Hepatocyte (in vitro differentiated cells): ENCODE data around the gene C6orf89. TPM values are rescaled to one million over a fixed set of nuclear protein-coding genes. Genes with fewer than 3 reads are reported as not detected.

Experiments
- DNase-seq: peaks from one replicate; pipeline ENCODE4 v3.0.0-alpha.2; 2016; ENCODE audit warnings: low spot score
- H2AFZ ChIP-seq: fragments of 200-600 bp; sonication (generic); 2 replicates; pipeline ENCODE4 v1.6.0; 2016; ENCODE audit warnings: antibody characterized with exemption, mild to moderate bottlenecking
- H3K27ac ChIP-seq: fragments of 200-600 bp; sonication (generic); 2 replicates; pipeline ENCODE4 v1.5.1; 2016; ENCODE audit warnings: mild to moderate bottlenecking
- H3K27me3 ChIP-seq: fragments of 200-600 bp; sonication (generic); 2 replicates; pipeline ENCODE4 v1.6.1; 2016
- H3K36me3 ChIP-seq: fragments of 200-600 bp; sonication (generic); replicated peaks from 2 replicates; pipeline ENCODE4 v1.5.1; 2016; ENCODE audit warnings: low read depth; ENCODE audit not compliant: insufficient read depth
- H3K4me1 ChIP-seq: fragments of 200-600 bp; sonication (generic); 2 replicates; pipeline ENCODE4 v1.5.1; 2016; ENCODE audit warnings: mild to moderate bottlenecking, moderate library complexity; ENCODE audit not compliant: insufficient read depth
- H3K4me2 ChIP-seq: fragments of 200-600 bp; sonication (generic); 2 replicates; pipeline ENCODE4 v1.6.0; 2016
- H3K4me3 ChIP-seq: fragments of 200-600 bp; sonication (generic); 2 replicates; pipeline ENCODE4 v1.5.1; 2016; ENCODE audit warnings: mild to moderate bottlenecking
- H3K79me2 ChIP-seq: fragments of 200-600 bp; sonication (generic); 2 replicates; pipeline ENCODE4 v1.6.0; 2017; ENCODE audit warnings: mild to moderate bottlenecking
- H3K9me2 ChIP-seq: fragments of 200-600 bp; sonication (generic); replicated peaks from 2 replicates; pipeline ENCODE4 v1.6.0; 2017; ENCODE audit warnings: mild to moderate bottlenecking; ENCODE audit not compliant: insufficient read depth
- H3K9me3 ChIP-seq: fragments of 200-600 bp; sonication (generic); 2 replicates; pipeline ENCODE4 v1.5.1; 2016; ENCODE audit warnings: low read depth, mild to moderate bottlenecking
- H4K20me1 ChIP-seq: fragments of 200-600 bp; sonication (generic); 2 replicates; pipeline ENCODE4 v1.6.0; 2016; ENCODE audit warnings: mild to moderate bottlenecking; ENCODE audit not compliant: insufficient read depth, poor library complexity, severe bottlenecking
- EZH2 ChIP-seq: fragments of 200-600 bp; sonication (generic); IDR thresholded peaks from 2 replicates; pipeline ENCODE4 v1.6.1; 2016; ENCODE audit warnings: antibody characterized with exemption, mild to moderate bottlenecking, borderline replicate concordance
- EZH2phosphoT487 ChIP-seq: fragments of 200-600 bp; sonication (generic); IDR thresholded peaks from one replicate; pipeline ENCODE4 v1.6.1; 2018; ENCODE audit warnings: antibody characterized with exemption, mild to moderate bottlenecking, low read depth, moderate library complexity; ENCODE audit not compliant: unreplicated experiment, severe bottlenecking
- WGBS: methylation state at CpG from one replicate; pipeline ENCODE4 v1.1.6; 2016; ENCODE audit warnings: low lambda C conversion rate; ENCODE audit errors: missing lambda C conversion rate; 5-methylcytosine and 5-hydroxymethylcytosine counted together
- polyA plus RNA-seq: library from polyadenylated mRNA; unstranded; fragments of >200 nt; fragmentation: Nextera tagmentation; extraction: Ambion mirVana; gene quantifications from 2 replicates; pipeline ENCODE4 v1.2.1, GENCODE V29; 2016
- total RNA-seq: library from RNA; depleted of rRNA; stranded (reverse); fragments of >200 nt; gene quantifications from 2 replicates; pipeline ENCODE4 v1.2.3, GENCODE V29; 2014
- TF ChIP-seq, protein P1 (sequence below): fragments of 200-600 bp; sonication (generic); IDR thresholded peaks from 2 replicates; pipeline ENCODE4 v1.5.1; 2016; ENCODE audit warnings: antibody characterized with exemption, mild to moderate bottlenecking; ENCODE audit not compliant: poor library complexity

The C6orf89 gene
- total and polyA plus RNA-seq, 2 experiments from 2014 or later: 39.6 to 45.2 TPM

- TF ChIP-seq, protein P1, sequence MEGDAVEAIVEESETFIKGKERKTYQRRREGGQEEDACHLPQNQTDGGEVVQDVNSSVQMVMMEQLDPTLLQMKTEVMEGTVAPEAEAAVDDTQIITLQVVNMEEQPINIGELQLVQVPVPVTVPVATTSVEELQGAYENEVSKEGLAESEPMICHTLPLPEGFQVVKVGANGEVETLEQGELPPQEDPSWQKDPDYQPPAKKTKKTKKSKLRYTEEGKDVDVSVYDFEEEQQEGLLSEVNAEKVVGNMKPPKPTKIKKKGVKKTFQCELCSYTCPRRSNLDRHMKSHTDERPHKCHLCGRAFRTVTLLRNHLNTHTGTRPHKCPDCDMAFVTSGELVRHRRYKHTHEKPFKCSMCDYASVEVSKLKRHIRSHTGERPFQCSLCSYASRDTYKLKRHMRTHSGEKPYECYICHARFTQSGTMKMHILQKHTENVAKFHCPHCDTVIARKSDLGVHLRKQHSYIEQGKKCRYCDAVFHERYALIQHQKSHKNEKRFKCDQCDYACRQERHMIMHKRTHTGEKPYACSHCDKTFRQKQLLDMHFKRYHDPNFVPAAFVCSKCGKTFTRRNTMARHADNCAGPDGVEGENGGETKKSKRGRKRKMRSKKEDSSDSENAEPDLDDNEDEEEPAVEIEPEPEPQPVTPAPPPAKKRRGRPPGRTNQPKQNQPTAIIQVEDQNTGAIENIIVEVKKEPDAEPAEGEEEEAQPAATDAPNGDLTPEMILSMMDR: no peak
- TF ChIP-seq EZH2phosphoT487 (no peak), EZH2 (no peak)
- no peak overlapping the region for H3K4me3 ChIP-seq
- H3K9me3 ChIP-seq: no peaks in the 10 kb centered on the region
- no peaks in the 10 kb centered on the region for H3K79me2 ChIP-seq
- no peak overlapping the region for H3K4me2 ChIP-seq
- no peaks in the 10 kb centered on the region for H3K36me3 ChIP-seq
- H3K9me2 ChIP-seq: no peaks in the 10 kb centered on the region
- H3K27me3 ChIP-seq: no peaks in the 10 kb centered on the region
- no peak overlapping the region for H2AFZ ChIP-seq
- no peak overlapping the region for H3K27ac ChIP-seq
- peaks cover 10% of the 10 kb centered on the region for H3K4me1 ChIP-seq
- DNase-seq: no peak
- H4K20me1 ChIP-seq: no peaks in the 10 kb centered on the region
These were observed 70.7 kb downstream of the C6orf89 start for GRCh38 chr6:36956446-36956820.

- no peak overlapping the region for H3K27ac ChIP-seq
- 88% methylated on average over 9 of the region's 9 CpGs for WGBS
- no peak for DNase-seq
- peaks cover 10% of the 10 kb centered on the region for H3K4me1 ChIP-seq
- no peaks in the 10 kb centered on the region for H3K9me2 ChIP-seq
- H4K20me1 ChIP-seq: no peaks in the 10 kb centered on the region
- TF ChIP-seq, protein P1: no peak
- TF ChIP-seq EZH2: no peak
- TF ChIP-seq EZH2phosphoT487: no peak
- H3K27me3 ChIP-seq: no peaks in the 10 kb centered on the region
- H3K4me3 ChIP-seq: no peak overlapping the region
- H3K4me2 ChIP-seq: no peak overlapping the region
- no peaks in the 10 kb centered on the region for H3K36me3 ChIP-seq
- H3K9me3 ChIP-seq: no peaks in the 10 kb centered on the region
- no peak overlapping the region for H2AFZ ChIP-seq
- no peaks in the 10 kb centered on the region for H3K79me2 ChIP-seq
These were observed 72.1 kb downstream of the C6orf89 start for GRCh38 chr6:36957773-36958271.

GRCh38 chr6:36958775-36959554, 73.2 kb downstream of the C6orf89 start:
- WGBS: 94% methylated on average over 37 of the region's 44 CpGs
- Histone ChIP-seq H3K27me3 (no peaks in the 10 kb centered on the region), H4K20me1 (no peaks in the 10 kb centered on the region), H3K79me2 (no peaks in the 10 kb centered on the region), H3K9me2 (no peaks in the 10 kb centered on the region), H3K4me1 (peaks cover 10% of the 10 kb centered on the region), H2AFZ (no peak overlapping the region), H3K27ac (no peak overlapping the region), H3K36me3 (no peaks in the 10 kb centered on the region), H3K4me2 (no peak overlapping the region), H3K9me3 (no peaks in the 10 kb centered on the region), H3K4me3 (no peak overlapping the region)
- DNase-seq: no peak
- TF ChIP-seq, protein P1: no peak
- TF ChIP-seq EZH2: no peak
